CD4-positive, alpha-beta T cell treated with Interleukin-12 subunit alpha and Interleukin-12 subunit beta, for 1 hour (primary cell): Measurements from ENCODE around the gene BMAL2.

Source experiments
- DNase-seq: peaks from one replicate; pipeline ENCODE4 v3.0.0-alpha.2; 2020

The BMAL2 gene

GRCh38 chr12:27361372-27361771, 28.7 kb downstream of the BMAL2 start:
- DNase-seq: no peak

GRCh38 chr12:27366621-27367020, 34.0 kb downstream of the BMAL2 start:
- DNase-seq: no peak

- no peak for DNase-seq
Observed at GRCh38 chr12:27367078-27367477, 34.4 kb downstream of the BMAL2 start.

DNA sequence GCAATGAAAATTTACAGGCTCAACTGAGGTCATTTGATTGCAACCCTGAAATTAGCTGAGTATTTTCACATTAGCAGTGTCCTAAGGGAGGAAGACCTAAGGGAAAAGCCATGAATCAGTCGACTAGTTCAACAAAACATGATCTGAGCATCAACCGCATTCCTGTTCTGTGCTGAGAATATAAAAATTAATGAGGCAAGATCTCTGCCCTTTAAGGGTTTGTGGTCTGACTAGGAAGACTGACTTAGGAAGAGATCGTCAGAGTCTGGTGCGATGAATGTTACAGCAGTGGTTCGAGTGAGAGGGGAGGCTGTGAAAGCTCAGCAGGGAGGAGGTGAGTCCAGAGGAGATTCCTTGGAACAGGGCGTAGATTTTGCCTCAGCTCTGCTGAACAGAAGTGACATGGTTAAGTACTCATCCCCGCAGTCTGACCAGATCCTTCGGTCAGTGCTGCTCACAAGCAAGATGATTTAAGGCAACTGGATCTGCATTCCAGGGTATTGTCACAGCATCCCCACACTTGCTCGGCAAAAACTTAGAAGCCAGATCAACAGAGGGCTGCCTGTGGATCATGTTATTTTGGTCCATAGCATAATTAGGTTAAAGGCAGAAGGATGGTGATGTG, 49.6 kb downstream of the BMAL2 start:
- no peak for DNase-seq
